Stimulated activated CD8-positive, alpha-beta memory T cell treated with anti-CD3 and anti-CD28 coated beads, Interleukin-12 subunit alpha, Interleukin-12 subunit beta, amount 100 ng/mL, for 24 hours (primary cell): ENCODE data around the gene AKAP7.

Source experiments
- DNase-seq: peaks from one replicate; pipeline ENCODE4 v3.0.0-alpha.2; 2020; ENCODE audit errors: extremely low read depth

AKAP7 gene

GRCh38 chr6:131134220-131134979 is 867 bp upstream of the AKAP7 start:
- DNase-seq = no peak

GRCh38 chr6:131134980-131135243 is 355 bp upstream of the AKAP7 start:
- no peak for DNase-seq

GRCh38 chr6:131136021-131136786 is 937 bp downstream of the AKAP7 start:
- no peak for DNase-seq

- no peak for DNase-seq
Observed at GRCh38 chr6:131139599-131139998, 4.3 kb downstream of the AKAP7 start.

- DNase-seq = no peak
Observed at GRCh38 chr6:131143319-131143718, 8.1 kb downstream of the AKAP7 start.

- no peak for DNase-seq
Observed at GRCh38 chr6:131146865-131147264, 11.6 kb downstream of the AKAP7 start.

- no peak for DNase-seq
Observed at GRCh38 chr6:131156411-131156810, 21.1 kb downstream of the AKAP7 start.

GRCh38 chr6:131159578-131159977 is 24.3 kb downstream of the AKAP7 start:
- no peak for DNase-seq

- no peak for DNase-seq
Observed at GRCh38 chr6:131160254-131160758, 25.0 kb downstream of the AKAP7 start.

GRCh38 chr6:131161987-131162386 is 26.7 kb downstream of the AKAP7 start:
- DNase-seq = no peak

GRCh38 chr6:131163886-131164285 is 28.6 kb downstream of the AKAP7 start:
- no peak for DNase-seq

- no peak for DNase-seq
Observed at GRCh38 chr6:131164506-131164905, 29.2 kb downstream of the AKAP7 start.

- no peak for DNase-seq
Observed at GRCh38 chr6:131167773-131168172, 32.5 kb downstream of the AKAP7 start.

GRCh38 chr6:131169613-131170012 is 34.3 kb downstream of the AKAP7 start:
- DNase-seq = no peak

GRCh38 chr6:131172222-131172621 is 37.0 kb downstream of the AKAP7 start:
- DNase-seq = no peak

- no peak for DNase-seq
Observed at GRCh38 chr6:131173680-131174079, 38.4 kb downstream of the AKAP7 start.

- no peak for DNase-seq
Observed at GRCh38 chr6:131175564-131175963, 40.3 kb downstream of the AKAP7 start.

GRCh38 chr6:131177996-131178395 is 42.7 kb downstream of the AKAP7 start:
- DNase-seq = no peak

- DNase-seq = no peak
Observed at GRCh38 chr6:131182991-131183425, 47.7 kb downstream of the AKAP7 start.

- no peak for DNase-seq
Observed at GRCh38 chr6:131183427-131184095, 48.3 kb downstream of the AKAP7 start.

GRCh38 chr6:131191590-131191989 is 56.3 kb downstream of the AKAP7 start:
- no peak for DNase-seq

GRCh38 chr6:131197716-131198115 is 62.4 kb downstream of the AKAP7 start:
- DNase-seq = no peak
